GM19395 (cell line): ENCODE data around the gene RBMS3.

Source experiments
- ATAC-seq: cut with Tn5 transposase; IDR thresholded peaks from one replicate; pipeline ENCODE4 v1.9.1; 2021; ENCODE audit warnings: mild to moderate bottlenecking, moderate library complexity; ENCODE audit not compliant: unreplicated experiment

Gene RBMS3

DNA sequence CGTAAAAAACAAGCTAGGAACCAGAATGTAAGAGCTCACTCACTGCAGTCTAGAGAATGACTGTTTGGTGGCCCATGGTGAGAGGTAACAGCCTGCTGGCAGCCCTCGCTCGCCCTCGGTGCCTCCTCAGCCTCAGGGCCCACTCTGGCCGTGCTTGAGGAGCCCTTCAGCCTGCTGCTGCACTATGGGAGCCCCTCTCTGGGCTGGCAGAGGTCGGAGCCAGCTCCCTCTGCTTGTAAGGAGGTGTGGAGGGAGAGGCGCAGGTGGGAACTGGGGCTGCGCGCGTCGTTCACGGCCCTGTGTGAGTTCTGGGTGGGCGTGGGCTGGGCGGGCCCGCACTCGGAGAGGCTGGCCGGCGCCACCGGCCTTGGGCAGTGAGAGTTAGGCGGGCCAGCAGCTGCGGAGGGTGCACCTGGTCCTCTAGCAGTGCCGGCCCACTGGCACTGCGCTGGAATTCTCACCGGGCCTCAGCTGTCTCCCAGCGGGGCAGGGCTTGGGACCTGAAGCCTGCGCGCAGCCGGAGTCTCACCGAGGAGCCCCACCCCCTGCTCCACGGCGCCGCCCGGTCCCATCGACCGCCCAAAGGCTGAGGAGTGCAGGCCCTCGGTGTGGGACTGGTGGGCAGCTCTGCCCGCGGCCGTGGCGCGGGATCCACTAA, 420.6 kb downstream of the RBMS3 start:
- ATAC-seq, result no peak

GRCh38 chr3:29705906-29706844, 425.3 kb downstream of the RBMS3 start:
- no peak for ATAC-seq

DNA sequence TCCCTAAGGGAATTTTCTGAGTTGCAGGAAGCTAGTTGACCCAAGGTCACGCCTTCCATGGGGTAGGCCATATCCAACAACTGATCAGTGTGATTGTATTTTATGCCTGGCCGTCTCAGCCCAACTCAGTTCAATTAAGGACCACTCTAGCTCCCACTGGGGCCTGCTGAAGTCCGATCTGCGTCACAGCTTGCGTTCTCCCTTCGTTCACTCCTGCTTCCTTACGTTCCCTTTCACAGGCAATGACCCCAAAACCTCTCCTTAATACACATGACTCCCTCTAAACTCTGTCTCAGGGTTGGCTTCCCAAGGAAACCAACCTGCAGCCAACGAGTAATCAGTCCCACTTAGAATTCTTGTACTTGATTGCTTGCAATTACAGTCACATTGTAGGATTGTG, 428.0 kb downstream of the RBMS3 start:
- no peak for ATAC-seq

DNA sequence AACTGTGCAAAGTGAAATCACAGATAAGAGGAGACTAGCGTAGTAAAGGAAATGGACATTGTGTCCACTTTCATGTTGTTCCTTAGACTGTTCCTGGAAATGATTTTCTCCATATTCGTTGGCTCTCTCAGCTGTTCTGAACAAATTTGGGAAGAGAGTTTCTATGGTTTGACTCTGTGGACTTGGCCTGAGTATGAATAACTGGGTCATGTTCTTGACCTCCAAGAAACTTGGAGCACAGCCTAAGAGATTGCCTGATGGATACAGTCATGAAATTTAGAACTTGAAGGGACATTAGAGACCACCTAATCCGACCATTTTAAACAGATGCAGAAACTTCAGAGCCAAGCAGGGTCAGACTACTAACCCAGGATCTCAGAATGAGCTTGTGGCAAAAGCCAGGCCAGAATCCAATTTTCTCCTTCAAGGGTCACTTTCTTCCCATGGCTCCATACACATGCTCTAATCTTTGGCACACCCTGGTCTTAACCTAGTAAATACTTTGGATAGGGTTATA, 430.4 kb downstream of the RBMS3 start:
- no peak for ATAC-seq

DNA sequence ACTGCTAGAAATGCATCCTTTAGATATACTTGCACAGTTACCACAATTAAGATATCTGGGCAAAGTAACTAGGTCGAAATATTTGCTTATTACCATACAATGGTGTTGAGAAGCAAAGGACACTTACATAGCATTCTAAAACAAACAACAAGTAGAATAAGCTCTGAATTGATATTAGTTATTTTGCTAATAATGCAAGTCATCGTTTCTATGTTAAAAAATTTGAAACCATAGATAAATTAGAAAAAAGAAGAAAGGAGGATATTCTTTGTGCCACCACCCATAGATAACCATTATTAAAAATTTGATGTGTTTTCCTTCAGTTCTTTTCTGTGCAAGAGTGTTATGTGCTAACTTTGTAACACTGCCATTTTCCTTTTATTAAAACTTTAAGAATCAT, 435.3 kb downstream of the RBMS3 start:
- ATAC-seq, result no peak

DNA sequence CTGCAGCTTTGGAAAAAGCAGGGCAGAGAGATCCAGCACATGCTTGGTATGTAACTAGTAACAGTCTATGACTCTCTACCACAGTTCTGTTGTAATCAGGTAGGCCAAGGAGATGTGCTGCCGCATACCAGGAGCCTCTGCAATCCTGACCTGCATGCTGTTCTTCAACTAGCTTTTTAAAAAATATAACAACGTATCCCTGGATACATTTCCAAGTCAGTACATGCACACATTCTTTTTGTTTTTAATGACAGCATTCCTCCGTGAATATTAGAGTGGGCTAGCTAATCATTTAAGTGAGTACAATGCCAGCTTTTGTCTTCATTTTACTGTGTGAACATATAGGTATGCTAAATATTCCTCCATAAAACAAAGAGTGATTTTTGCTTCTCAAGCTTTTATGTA, 437.8 kb downstream of the RBMS3 start:
- ATAC-seq, result no peak

DNA sequence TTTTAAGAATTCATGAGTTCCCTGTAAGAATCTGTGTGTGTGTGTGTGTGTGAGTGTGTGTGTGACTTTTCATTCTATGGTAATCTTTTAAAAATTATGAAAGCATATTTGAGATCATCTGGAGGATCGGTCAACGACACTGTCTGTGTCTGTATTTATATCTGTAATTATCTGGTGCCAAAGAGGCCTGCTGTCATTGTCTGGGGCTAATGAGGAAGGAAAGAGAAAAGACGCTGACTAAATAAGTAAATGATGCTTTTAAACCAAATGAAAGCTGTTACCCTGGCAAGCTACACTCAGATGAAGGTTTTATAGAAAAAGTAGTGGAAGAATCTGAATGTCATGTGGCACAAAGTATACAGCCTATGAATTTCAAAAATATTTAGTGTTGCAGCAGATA, 439.8 kb downstream of the RBMS3 start:
- ATAC-seq, result no peak

GRCh38 chr3:29721789-29722188, 440.9 kb downstream of the RBMS3 start:
- no peak for ATAC-seq

DNA sequence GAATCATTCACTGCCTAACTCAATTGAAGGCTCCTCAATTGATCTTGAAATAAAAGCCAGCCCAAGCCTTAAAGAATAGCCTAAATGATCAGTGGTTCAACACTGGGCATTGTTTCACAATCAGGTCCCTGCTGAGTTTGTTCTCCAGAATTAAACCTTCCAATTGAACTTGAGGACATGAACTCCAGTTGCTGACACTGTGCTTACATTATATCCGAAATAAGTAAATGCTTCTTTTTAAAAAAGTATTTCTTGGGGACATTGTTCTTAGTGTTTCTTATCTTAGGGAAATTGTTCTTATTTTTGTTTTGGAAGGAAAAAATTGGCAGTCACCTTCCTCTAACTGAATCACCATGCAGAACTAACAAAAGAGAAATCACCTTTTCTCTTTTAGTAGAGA, 450.2 kb downstream of the RBMS3 start:
- no peak for ATAC-seq

DNA sequence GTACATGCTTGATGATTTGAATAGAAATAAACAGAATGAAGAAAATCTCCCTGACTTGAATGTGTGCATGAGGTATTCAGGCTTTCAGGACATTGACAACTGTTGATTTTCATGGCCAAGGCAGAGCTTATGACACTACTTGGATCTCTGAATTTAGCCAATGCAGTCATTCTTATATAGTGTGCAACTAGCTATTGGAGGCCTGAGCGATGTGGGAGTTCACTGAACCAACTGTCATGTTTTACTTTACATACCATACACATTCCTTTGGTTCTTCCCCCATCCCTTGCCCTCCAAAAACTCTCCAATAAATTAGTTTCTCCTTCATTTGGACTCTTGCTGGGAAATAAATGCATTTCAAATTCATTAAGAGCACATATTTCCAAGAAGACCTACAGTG, 460.4 kb downstream of the RBMS3 start:
- ATAC-seq, result no peak

DNA sequence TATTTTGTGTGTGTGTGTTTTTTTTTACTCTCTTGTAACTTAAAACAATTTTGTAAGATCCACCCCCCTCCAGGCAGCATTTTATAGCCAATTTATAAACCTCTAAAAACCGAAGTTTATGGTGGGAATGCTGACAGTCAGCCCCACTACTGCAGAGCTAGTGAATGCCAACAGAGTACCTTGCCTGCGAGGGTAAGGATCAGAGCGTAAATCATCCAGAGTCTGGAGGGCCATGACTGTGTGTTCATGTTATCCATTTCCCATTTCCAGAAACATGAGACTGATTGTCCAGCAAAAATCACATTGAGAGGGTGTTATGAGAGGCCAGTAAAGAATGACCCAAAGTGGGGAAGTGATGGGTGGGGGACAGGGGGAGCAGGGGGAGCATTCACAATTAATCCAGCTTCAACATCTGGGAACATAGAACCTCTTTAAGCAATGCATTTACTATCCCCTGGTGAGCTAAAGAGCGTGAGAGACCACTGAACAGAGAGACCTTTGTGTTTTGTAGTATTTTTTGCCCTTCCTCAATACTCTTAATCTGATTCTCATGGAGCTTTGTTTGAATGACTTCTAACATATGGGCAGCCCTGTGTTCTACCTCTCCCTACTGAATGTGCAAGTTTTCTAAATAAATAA, 464.5 kb downstream of the RBMS3 start:
- ATAC-seq, result no peak

GRCh38 chr3:29746163-29746760, 465.4 kb downstream of the RBMS3 start:
- ATAC-seq, result no peak

GRCh38 chr3:29747991-29748390, 467.1 kb downstream of the RBMS3 start:
- no peak for ATAC-seq

GRCh38 chr3:29751647-29752314, 470.9 kb downstream of the RBMS3 start:
- ATAC-seq, result no peak

DNA sequence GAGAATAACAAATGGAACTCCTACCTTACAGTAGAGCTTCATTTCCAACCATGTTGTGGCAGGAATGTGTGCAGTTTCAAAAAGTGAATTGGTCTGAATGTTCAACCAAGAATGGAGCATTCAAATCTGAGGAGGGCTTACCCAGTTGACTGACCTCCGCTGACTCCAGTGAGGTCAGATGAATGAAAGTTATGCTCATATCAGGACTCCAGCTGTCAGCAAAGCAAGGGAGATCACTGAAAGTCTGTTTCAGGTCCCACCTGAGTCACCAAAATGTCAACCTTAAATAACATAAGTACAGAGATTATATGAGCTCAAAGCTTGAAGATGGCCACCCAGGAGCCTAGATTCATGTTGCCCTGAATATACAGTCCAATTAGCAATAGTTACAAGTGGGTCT, 473.5 kb downstream of the RBMS3 start:
- ATAC-seq, result no peak

GRCh38 chr3:29755416-29755815, 474.5 kb downstream of the RBMS3 start:
- no peak for ATAC-seq

GRCh38 chr3:29757054-29757777, 476.3 kb downstream of the RBMS3 start:
- ATAC-seq, result no peak

GRCh38 chr3:29758108-29758433, 477.2 kb downstream of the RBMS3 start:
- no peak for ATAC-seq

- no peak for ATAC-seq
Observed at GRCh38 chr3:29758434-29759322, 477.8 kb downstream of the RBMS3 start.
